MM.1S (cell line): ENCODE data around the gene STK32C.

Source experiments
- DNase-seq: peaks from one replicate; pipeline ENCODE4 v3.0.0-alpha.2; 2015
- H2AFZ ChIP-seq: fragments of 300-600 bp; sonication (generic); 2 replicates; pipeline ENCODE4 v1.6.0; 2016; ENCODE audit warnings: antibody characterized with exemption, low read length
- H3F3A ChIP-seq: fragments of 300-600 bp; sonication (generic); 2 replicates; pipeline ENCODE4 v1.6.1; 2016; ENCODE audit warnings: mild to moderate bottlenecking, antibody characterized with exemption, low read length, moderate library complexity, mixed read lengths; ENCODE audit not compliant: insufficient read depth
- H3K27ac ChIP-seq: fragments of 300-600 bp; sonication (generic); 2 replicates; pipeline ENCODE4 v1.5.1; 2016; ENCODE audit warnings: mild to moderate bottlenecking, low read length
- H3K27me3 ChIP-seq: fragments of 300-600 bp; sonication (generic); replicated peaks from 2 replicates; pipeline ENCODE4 v1.6.0; 2016; ENCODE audit warnings: low read length; ENCODE audit not compliant: insufficient read depth
- H3K36me3 ChIP-seq: fragments of 300-600 bp; sonication (generic); replicated peaks from 2 replicates; pipeline ENCODE4 v1.6.1; 2016; ENCODE audit warnings: mild to moderate bottlenecking, low read length, mixed read lengths; ENCODE audit not compliant: insufficient read depth
- H3K4me1 ChIP-seq: fragments of 300-600 bp; sonication (generic); 2 replicates; pipeline ENCODE4 v1.6.1; 2016; ENCODE audit warnings: low read length, mixed read lengths
- H3K4me2 ChIP-seq: fragments of 300-600 bp; sonication (generic); 2 replicates; pipeline ENCODE4 v1.6.0; 2016; ENCODE audit warnings: low read depth, low read length
- H3K4me3 ChIP-seq: fragments of 300-600 bp; sonication (generic); 2 replicates; pipeline ENCODE4 v1.5.1; 2016; ENCODE audit warnings: low read length, mixed read lengths
- H3K79me2 ChIP-seq: fragments of 300-600 bp; sonication (generic); 2 replicates; pipeline ENCODE4 v1.6.1; 2016; ENCODE audit warnings: mixed run types, low read length, mixed read lengths
- H3K9ac ChIP-seq: fragments of 300-600 bp; sonication (generic); 2 replicates; pipeline ENCODE4 v1.6.1; 2016; ENCODE audit warnings: low read length, mixed read lengths
- H3K9me2 ChIP-seq: fragments of 300-600 bp; sonication (generic); replicated peaks from 2 replicates; pipeline ENCODE4 v1.6.1; 2016; ENCODE audit warnings: mild to moderate bottlenecking, low read length, mixed read lengths; ENCODE audit not compliant: insufficient read depth
- H3K9me3 ChIP-seq: fragments of 300-600 bp; sonication (generic); replicated peaks from 2 replicates; pipeline ENCODE4 v1.6.1; 2016; ENCODE audit warnings: mild to moderate bottlenecking, low read length, mixed read lengths; ENCODE audit not compliant: insufficient read depth
- H4K20me1 ChIP-seq: fragments of 300-600 bp; sonication (generic); 2 replicates; pipeline ENCODE4 v1.6.1; 2016; ENCODE audit warnings: mild to moderate bottlenecking, low read length, moderate library complexity, mixed read lengths; ENCODE audit not compliant: insufficient read depth
- EZH2 ChIP-seq: fragments of 300-600 bp; sonication (generic); optimal IDR thresholded peaks from 2 replicates; pipeline ENCODE3; 2017; ENCODE audit warnings: low read depth, mild to moderate bottlenecking, antibody characterized with exemption, low read length, mixed read lengths
- EZH2phosphoT487 ChIP-seq: fragments of 300-600 bp; sonication (generic); IDR thresholded peaks from 2 replicates; pipeline ENCODE4 v1.6.1; 2018; ENCODE audit warnings: antibody characterized with exemption, low read length
- TF ChIP-seq, protein P1 (sequence below): fragments of 300-600 bp; sonication (generic); IDR thresholded peaks from 2 replicates; pipeline ENCODE4 v1.5.1; 2016; ENCODE audit warnings: antibody characterized with exemption, low read length, mixed read lengths

The STK32C gene

DNA sequence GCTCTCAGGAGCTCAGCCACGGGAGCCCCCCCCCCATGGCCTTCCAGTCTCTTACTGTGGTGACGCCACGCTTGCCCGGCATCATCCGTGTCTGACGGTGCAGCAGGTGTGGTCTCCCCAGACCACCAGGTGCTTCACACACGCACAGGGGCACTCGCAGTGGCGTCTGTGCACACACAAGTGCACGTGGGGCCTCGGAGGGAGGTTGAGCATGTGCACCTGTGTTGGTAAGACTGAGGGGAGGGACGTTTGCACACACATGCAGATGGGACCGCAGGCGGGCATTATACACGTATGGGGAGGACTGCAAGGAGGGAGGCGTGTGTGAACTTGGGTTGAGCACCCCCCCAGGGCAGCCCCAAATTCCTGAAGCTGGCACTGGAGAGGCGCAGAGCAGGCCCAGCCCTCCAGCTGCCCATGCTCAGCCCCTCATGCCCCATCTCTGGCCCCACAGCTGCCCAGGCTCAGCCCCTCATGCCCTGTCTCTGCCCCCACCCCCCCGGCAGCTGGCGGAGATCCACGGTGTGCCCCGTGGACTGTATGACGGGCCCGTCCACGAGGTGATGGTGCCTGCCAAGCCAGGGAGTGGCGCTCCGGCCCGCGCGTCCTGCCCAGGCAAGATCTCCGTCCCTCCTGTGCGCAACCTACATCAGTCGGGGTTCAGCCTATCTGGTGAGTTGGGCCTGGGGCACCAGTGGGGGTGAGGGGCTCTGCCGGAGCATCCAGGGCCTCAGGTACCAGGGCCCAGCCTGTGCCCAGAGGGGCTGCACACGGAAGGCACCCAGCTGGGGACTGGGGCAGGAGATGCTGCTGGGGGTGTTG is 104.3 kb downstream of the STK32C start:
- no peaks in the 10 kb centered on the region for H3K9me2 ChIP-seq
- no peaks in the 10 kb centered on the region for H3K4me1 ChIP-seq

DNA sequence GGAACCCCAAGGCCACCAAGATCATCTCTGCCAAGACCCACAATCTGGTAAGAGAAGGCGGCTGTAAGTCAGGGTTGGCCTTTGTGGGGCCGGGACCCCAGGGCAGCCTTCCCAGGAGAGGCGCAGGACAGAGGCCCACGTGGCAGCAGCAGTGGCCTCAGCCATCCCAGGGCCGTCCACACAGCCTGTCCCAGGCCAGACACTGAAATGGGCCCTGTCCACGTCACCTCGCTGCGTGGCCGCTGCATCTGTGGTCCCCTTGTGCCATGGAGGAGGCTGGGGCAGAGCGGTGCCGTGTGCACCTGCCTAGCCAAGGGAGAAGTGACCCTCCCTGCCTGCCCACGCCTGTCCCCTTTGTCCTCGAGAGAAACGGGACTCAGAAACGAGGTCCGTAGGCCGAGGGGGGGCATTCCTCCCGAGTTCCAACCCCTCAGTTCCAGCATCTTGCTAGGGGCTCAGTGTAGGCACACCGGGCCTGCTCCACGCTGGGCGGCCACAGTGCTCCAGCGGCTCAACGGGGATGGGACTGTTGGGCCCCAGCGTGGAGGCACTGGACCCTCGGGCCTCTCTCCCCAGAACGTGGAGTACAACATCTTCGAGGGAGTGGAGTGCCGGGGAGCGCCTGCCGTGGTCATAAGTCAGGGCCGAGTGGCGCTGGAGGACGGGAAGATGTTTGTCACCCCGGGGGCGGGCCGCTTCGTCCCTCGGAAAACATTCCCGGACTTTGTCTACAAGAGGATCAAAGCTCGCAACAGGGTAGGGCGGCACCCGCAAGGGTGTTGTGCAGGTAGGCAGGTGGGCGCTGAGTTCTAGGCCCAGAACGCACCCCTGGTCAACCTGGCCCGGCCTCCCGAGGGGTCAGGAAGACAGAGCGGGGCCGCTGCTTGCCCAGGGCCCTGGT is 105.4 kb downstream of the STK32C start:
- H3K9me3 ChIP-seq: no peaks in the 10 kb centered on the region
- H4K20me1 ChIP-seq: no peaks in the 10 kb centered on the region
- no peaks in the 10 kb centered on the region for H3K9me2 ChIP-seq
- no peak overlapping the region for H3K4me2 ChIP-seq
- no peak overlapping the region for H2AFZ ChIP-seq
- DNase-seq: no peak
- TF ChIP-seq, protein P1, sequence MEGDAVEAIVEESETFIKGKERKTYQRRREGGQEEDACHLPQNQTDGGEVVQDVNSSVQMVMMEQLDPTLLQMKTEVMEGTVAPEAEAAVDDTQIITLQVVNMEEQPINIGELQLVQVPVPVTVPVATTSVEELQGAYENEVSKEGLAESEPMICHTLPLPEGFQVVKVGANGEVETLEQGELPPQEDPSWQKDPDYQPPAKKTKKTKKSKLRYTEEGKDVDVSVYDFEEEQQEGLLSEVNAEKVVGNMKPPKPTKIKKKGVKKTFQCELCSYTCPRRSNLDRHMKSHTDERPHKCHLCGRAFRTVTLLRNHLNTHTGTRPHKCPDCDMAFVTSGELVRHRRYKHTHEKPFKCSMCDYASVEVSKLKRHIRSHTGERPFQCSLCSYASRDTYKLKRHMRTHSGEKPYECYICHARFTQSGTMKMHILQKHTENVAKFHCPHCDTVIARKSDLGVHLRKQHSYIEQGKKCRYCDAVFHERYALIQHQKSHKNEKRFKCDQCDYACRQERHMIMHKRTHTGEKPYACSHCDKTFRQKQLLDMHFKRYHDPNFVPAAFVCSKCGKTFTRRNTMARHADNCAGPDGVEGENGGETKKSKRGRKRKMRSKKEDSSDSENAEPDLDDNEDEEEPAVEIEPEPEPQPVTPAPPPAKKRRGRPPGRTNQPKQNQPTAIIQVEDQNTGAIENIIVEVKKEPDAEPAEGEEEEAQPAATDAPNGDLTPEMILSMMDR: no peak
- no peak for TF ChIP-seq EZH2
- TF ChIP-seq EZH2phosphoT487: no peak
- no peak overlapping the region for H3K4me3 ChIP-seq
- H3K36me3 ChIP-seq: no peaks in the 10 kb centered on the region
- H3K27me3 ChIP-seq: no peaks in the 10 kb centered on the region; the same call in 1 of the 2 replicates
- no peak overlapping the region for H3K9ac ChIP-seq
- no peak overlapping the region for H3K27ac ChIP-seq
- no peaks in the 10 kb centered on the region for H3K79me2 ChIP-seq
- no peaks in the 10 kb centered on the region for H3F3A ChIP-seq
- H3K4me1 ChIP-seq: no peaks in the 10 kb centered on the region

More for the DNA sequence above, 104.3 kb downstream of the STK32C start:
- H3K9me3 ChIP-seq: no peaks in the 10 kb centered on the region
- no peak for DNase-seq
- no peaks in the 10 kb centered on the region for H3K27me3 ChIP-seq
- H3K27ac ChIP-seq: no peak overlapping the region
- H3K36me3 ChIP-seq: no peaks in the 10 kb centered on the region
- no peak overlapping the region for H2AFZ ChIP-seq
- no peak overlapping the region for H3K4me3 ChIP-seq
- no peaks in the 10 kb centered on the region for H3F3A ChIP-seq
- H3K9ac ChIP-seq: no peak overlapping the region
- TF ChIP-seq EZH2phosphoT487 (no peak), EZH2 (no peak)
- TF ChIP-seq, protein P1: no peak
- no peaks in the 10 kb centered on the region for H4K20me1 ChIP-seq
- no peaks in the 10 kb centered on the region for H3K79me2 ChIP-seq
- H3K4me2 ChIP-seq: no peak overlapping the region

DNA sequence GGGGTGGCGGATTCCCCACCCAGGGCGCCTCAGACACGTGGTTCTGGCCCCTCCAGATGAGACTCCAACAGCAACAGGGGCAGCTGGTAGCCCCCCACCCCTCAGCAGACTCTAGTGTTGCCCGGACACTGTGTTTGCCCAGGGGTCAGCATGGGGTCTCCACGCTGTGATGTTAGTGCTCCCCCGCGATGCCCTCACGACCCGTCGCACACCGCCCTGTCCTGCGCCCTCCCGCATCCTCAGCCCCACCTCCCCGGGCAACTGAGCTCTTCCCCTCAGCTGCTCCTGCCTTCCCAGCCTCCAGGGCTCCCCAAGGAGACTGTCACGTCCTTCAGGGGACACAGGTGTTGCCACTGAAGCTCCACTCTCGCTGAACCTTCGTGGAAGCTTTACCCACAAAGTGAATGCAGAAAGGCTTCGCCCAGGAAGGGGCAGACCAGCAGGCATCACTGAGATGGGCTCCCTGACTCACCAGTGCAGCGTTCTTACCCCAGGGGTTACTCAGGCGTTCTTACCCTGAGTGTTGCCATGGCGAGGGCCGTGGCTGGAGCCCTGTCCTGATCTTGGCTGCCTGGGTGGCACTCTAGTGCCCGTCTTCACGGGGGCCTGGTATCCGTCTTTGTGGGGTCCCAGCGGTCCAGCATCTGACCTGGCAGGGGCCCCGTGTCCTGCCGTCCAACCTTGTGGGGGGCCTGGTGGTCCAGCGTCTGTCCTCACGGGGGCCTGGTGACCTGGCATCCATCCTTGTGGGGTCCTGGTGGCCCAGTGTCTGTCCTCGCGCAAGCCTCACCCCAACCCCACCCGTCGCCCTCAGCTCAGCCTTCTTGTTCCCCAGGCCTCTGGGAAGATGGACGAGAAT is 106.4 kb downstream of the STK32C start:
- Histone ChIP-seq H3K4me3 (no peak overlapping the region), H3F3A (no peaks in the 10 kb centered on the region), H3K9me2 (no peaks in the 10 kb centered on the region), H3K4me2 (no peak overlapping the region), H3K4me1 (no peaks in the 10 kb centered on the region), H3K27me3 (no peaks in the 10 kb centered on the region; the same call in 1 of the 2 replicates), H3K9ac (no peak overlapping the region), H4K20me1 (no peaks in the 10 kb centered on the region), H3K9me3 (no peaks in the 10 kb centered on the region), H3K27ac (no peak overlapping the region), H3K36me3 (no peaks in the 10 kb centered on the region), H2AFZ (no peak overlapping the region), H3K79me2 (no peaks in the 10 kb centered on the region)
- no peak for DNase-seq
- TF ChIP-seq EZH2: no peak
- TF ChIP-seq EZH2phosphoT487: no peak
- TF ChIP-seq, protein P1: no peak
